ENCODE measurements around the gene PTGES.

Gene PTGES

GRCh38 chr9:129696944-129697655 is 55.7 kb downstream of the PTGES start:
- no peak for TF ChIP-seq CTCF (IDR thresholded peaks at IDR 0.05; ENCODE audit: low read depth, low read length)
- TF ChIP-seq EZH2phosphoT487 (IDR thresholded peaks at IDR 0.05; ENCODE audit: low read depth): no peak

GRCh38 chr9:129695870-129696269 is 57.0 kb downstream of the PTGES start:
- Histone ChIP-seq H3K4me2 (ENCODE audit: low read length) (no peak overlapping the region), H3K9me3 (ENCODE audit: insufficient read depth, low read length) (no peaks in the 10 kb centered on the region), H3K4me3 (ENCODE audit: low read length) (no peak overlapping the region), H3K27me3 (ENCODE audit: low read depth, low read length) (peaks cover 5% of the 10 kb centered on the region), H3K27ac (ENCODE audit: low read length) (no peak overlapping the region), H2AFZ (ENCODE audit: low read depth, low read length) (no peak overlapping the region), H4K20me1 (ENCODE audit: insufficient read depth, low read length) (no peaks in the 10 kb centered on the region), H3K79me2 (ENCODE audit: low read length) (no peaks in the 10 kb centered on the region), H3K9ac (ENCODE audit: low read length) (no peak overlapping the region), H3K36me3 (replicated peaks; ENCODE audit: low read depth, low read length) (no peaks in the 10 kb centered on the region), H3K4me1 (ENCODE audit: low read length) (no peaks in the 10 kb centered on the region)
- no peak for TF ChIP-seq EZH2phosphoT487 (IDR thresholded peaks at IDR 0.05; ENCODE audit: low read depth)
- TF ChIP-seq CTCF (IDR thresholded peaks at IDR 0.05; ENCODE audit: low read depth, low read length): no peak

More at GRCh38 chr9:129696944-129697655, 55.7 kb downstream of the PTGES start:
- no peak overlapping the region for H3K4me2 ChIP-seq (ENCODE audit: low read length)
- H3K36me3 ChIP-seq (replicated peaks; ENCODE audit: low read depth, low read length): no peaks in the 10 kb centered on the region
- no peak overlapping the region for H3K9ac ChIP-seq (ENCODE audit: low read length)
- H3K4me3 ChIP-seq (ENCODE audit: low read length): no peak overlapping the region
- peaks cover 5% of the 10 kb centered on the region for H3K27me3 ChIP-seq (ENCODE audit: low read depth, low read length)
- H2AFZ ChIP-seq (ENCODE audit: low read depth, low read length): no peak overlapping the region
- H3K79me2 ChIP-seq (ENCODE audit: low read length): no peaks in the 10 kb centered on the region
- H4K20me1 ChIP-seq (ENCODE audit: insufficient read depth, low read length): no peaks in the 10 kb centered on the region
- no peak overlapping the region for H3K27ac ChIP-seq (ENCODE audit: low read length)
- no peaks in the 10 kb centered on the region for H3K4me1 ChIP-seq (ENCODE audit: low read length)
- no peaks in the 10 kb centered on the region for H3K9me3 ChIP-seq (ENCODE audit: insufficient read depth, low read length)

GRCh38 chr9:129694243-129694646 is 58.6 kb downstream of the PTGES start:
- Histone ChIP-seq H3K27me3 (ENCODE audit: low read depth, low read length) (peaks cover 5% of the 10 kb centered on the region), H3K9me3 (ENCODE audit: insufficient read depth, low read length) (no peaks in the 10 kb centered on the region), H3K36me3 (replicated peaks; ENCODE audit: low read depth, low read length) (no peaks in the 10 kb centered on the region), H3K27ac (ENCODE audit: low read length) (no peak overlapping the region), H3K9ac (ENCODE audit: low read length) (no peak overlapping the region), H2AFZ (ENCODE audit: low read depth, low read length) (no peak overlapping the region), H3K4me1 (ENCODE audit: low read length) (no peaks in the 10 kb centered on the region), H3K79me2 (ENCODE audit: low read length) (no peaks in the 10 kb centered on the region), H4K20me1 (ENCODE audit: insufficient read depth, low read length) (no peaks in the 10 kb centered on the region), H3K4me3 (ENCODE audit: low read length) (no peak overlapping the region), H3K4me2 (ENCODE audit: low read length) (no peak overlapping the region)
- TF ChIP-seq EZH2phosphoT487 (IDR thresholded peaks at IDR 0.05; ENCODE audit: low read depth) (no peak), CTCF (IDR thresholded peaks at IDR 0.05; ENCODE audit: low read depth, low read length) (no peak)

- Histone ChIP-seq H3K36me3 (replicated peaks; ENCODE audit: low read depth, low read length) (no peaks in the 10 kb centered on the region), H3K4me1 (ENCODE audit: low read length) (no peaks in the 10 kb centered on the region), H4K20me1 (ENCODE audit: insufficient read depth, low read length) (no peaks in the 10 kb centered on the region), H3K27ac (ENCODE audit: low read length) (no peak overlapping the region), H3K27me3 (ENCODE audit: low read depth, low read length) (peaks cover 5% of the 10 kb centered on the region), H3K4me2 (ENCODE audit: low read length) (no peak overlapping the region), H3K79me2 (ENCODE audit: low read length) (no peaks in the 10 kb centered on the region), H3K9ac (ENCODE audit: low read length) (no peak overlapping the region), H3K4me3 (ENCODE audit: low read length) (no peak overlapping the region), H3K9me3 (ENCODE audit: insufficient read depth, low read length) (no peaks in the 10 kb centered on the region), H2AFZ (ENCODE audit: low read depth, low read length) (no peak overlapping the region)
- TF ChIP-seq EZH2phosphoT487 (IDR thresholded peaks at IDR 0.05; ENCODE audit: low read depth): no peak
- no peak for TF ChIP-seq CTCF (IDR thresholded peaks at IDR 0.05; ENCODE audit: low read depth, low read length)
Observed at GRCh38 chr9:129693741-129694140, 59.1 kb downstream of the PTGES start.
